NB4 (cell line): ENCODE data around the gene RNU7-1.

Experiments used
- POLR2A ChIP-seq: IDR thresholded peaks from 2 replicates; pipeline ENCODE4 v1.6.1; 2011; ENCODE audit warnings: mild to moderate bottlenecking; ENCODE audit not compliant: insufficient read length; ENCODE audit errors: extremely low read depth
- TF ChIP-seq, protein P1 (sequence below): IDR thresholded peaks from one replicate; pipeline ENCODE4 v1.5.1; 2012; ENCODE audit warnings: low read depth, low read length

DNA sequence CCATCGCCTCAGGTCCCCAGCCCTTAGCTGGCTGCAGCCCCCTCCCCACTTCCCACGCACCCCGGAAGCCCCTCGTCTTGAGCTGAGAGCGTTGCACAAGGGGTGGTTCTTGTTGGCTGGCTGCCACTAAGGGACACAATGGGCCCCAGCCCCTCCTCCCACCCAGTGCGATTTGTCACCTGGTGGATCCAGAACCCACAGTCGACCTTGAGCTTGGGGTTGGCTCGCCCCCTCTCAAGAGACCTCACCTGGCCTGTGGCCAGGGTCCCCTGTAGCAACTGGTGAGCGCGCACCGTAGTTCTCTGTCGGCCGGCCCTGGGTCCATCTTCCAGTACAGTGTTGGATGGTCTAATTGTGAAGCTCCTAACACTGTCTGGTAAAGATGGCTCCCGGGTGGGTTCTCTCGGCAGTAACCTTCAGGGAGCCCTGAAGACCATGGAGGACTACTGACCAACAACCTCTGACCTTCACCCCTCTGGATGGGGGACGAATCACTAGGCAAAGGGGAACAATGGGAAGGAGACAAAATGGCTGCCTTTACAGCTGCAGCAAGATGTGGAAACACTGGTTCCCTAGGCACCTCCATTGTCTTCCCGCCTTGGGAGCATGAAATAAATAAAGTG, 20.3 kb downstream of the RNU7-1 start:
- TF ChIP-seq, protein P1, sequence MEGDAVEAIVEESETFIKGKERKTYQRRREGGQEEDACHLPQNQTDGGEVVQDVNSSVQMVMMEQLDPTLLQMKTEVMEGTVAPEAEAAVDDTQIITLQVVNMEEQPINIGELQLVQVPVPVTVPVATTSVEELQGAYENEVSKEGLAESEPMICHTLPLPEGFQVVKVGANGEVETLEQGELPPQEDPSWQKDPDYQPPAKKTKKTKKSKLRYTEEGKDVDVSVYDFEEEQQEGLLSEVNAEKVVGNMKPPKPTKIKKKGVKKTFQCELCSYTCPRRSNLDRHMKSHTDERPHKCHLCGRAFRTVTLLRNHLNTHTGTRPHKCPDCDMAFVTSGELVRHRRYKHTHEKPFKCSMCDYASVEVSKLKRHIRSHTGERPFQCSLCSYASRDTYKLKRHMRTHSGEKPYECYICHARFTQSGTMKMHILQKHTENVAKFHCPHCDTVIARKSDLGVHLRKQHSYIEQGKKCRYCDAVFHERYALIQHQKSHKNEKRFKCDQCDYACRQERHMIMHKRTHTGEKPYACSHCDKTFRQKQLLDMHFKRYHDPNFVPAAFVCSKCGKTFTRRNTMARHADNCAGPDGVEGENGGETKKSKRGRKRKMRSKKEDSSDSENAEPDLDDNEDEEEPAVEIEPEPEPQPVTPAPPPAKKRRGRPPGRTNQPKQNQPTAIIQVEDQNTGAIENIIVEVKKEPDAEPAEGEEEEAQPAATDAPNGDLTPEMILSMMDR: no peak
- no peak for TF ChIP-seq POLR2A
